Dendritic cell treated with granulocyte-macrophage colony-stimulating factor and Interleukin-4, amounts not matched to agents 40 ng/mL and 50 ng/mL, for 4 days (primary cell): ENCODE results near the gene PRKCA.
"Not testable (repeated sequence)": the region's sequence is repeated elsewhere in the genome, so short reads cannot be mapped to it uniquely, and the experiment has no call there.

Experiments
- H3K27ac Mint-ChIP-seq: one replicate; pipeline ENCODE4 v1.8.0; 2022; ENCODE audit warnings: mild to moderate bottlenecking, mixed read lengths
- H3K27me3 Mint-ChIP-seq: one replicate; pipeline ENCODE4 v1.8.0; 2022; ENCODE audit warnings: mild to moderate bottlenecking, mixed read lengths
- H3K36me3 Mint-ChIP-seq: one replicate; pipeline ENCODE4 v1.8.0; 2022; ENCODE audit warnings: low read depth, mixed read lengths
- H3K4me1 Mint-ChIP-seq: one replicate; pipeline ENCODE4 v1.8.0; 2022; ENCODE audit warnings: low read depth, mixed read lengths
- H3K4me3 Mint-ChIP-seq: one replicate; pipeline ENCODE4 v1.8.0; 2022; ENCODE audit warnings: mild to moderate bottlenecking, moderate library complexity, mixed read lengths
- H3K9me3 Mint-ChIP-seq: one replicate; pipeline ENCODE4 v1.8.0; 2022; ENCODE audit warnings: mixed read lengths
- intact Hi-C: fragments of 100-400 bp; cut with micrococcal nuclease; formaldehyde crosslinking; loops from one replicate; pipeline ENCODE4 v1.15.0; 2022

Gene PRKCA

DNA sequence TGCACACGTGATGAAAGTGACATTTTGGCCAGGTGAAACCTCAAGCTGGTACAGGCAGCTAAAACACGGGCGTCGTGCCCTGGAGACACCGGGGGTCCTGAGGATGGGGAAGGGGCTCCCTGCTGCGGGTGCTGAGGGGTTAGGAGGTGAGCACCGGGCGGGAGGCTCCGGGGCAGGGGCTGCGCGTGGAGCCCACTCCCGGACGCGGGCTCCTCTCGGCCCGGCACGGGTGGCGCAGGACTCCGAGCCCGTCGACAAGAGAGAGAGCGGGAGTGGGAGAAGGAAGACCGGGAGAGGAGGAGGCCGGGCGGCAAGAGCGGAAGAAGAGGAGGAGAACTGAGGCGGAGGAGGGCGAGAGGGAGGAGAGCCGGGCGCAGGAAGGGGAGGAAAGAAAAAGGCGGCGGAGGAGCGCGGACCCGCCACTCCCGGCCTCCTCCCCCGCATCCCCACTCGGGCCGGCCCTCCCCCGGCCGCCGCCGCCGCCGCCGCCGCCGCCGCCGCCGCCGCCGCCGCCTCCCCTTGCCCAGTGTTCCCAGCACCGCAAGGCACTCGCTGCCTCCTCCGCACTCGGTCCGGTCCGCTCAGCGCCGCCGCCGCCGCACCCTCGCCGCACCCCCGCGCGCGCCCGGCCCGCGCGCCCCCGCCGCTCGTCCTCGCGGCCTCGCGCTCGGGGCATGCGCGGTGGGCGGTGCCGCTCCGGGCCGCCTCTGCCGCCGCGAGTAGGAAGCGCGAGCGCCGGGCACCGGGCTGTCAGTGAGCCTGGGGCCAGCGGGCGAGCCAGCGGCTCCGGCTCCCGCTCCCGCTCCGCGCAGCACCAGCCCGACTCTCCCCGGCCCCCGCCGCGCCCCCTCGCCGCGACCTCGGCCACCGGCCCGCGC, at the start of gene PRKCA:
TSS of gene PRKCA (plus strand) at position 750 of the 878 bp plus-strand sequence.
- H3K4me1 Mint-ChIP-seq, result peaks cover 38% of the 10 kb centered on the region
- H3K4me3 Mint-ChIP-seq, result peak within 1 kb of the TSS; percentile 95
- peak within 1 kb of the TSS; percentile 79 for H3K27ac Mint-ChIP-seq
- H3K9me3 Mint-ChIP-seq, result no peaks in the 10 kb centered on the region
- intact Hi-C loops, result loop anchor here (2.0 to 10.0 kb wide), 2 partner anchors 133 to 167 kb away; no protein-coding TSS in a partner anchor
- H3K27me3 Mint-ChIP-seq, result peaks cover 36% of the 10 kb centered on the region
- H3K36me3 Mint-ChIP-seq, result peaks cover 7% of the 10 kb centered on the region

DNA sequence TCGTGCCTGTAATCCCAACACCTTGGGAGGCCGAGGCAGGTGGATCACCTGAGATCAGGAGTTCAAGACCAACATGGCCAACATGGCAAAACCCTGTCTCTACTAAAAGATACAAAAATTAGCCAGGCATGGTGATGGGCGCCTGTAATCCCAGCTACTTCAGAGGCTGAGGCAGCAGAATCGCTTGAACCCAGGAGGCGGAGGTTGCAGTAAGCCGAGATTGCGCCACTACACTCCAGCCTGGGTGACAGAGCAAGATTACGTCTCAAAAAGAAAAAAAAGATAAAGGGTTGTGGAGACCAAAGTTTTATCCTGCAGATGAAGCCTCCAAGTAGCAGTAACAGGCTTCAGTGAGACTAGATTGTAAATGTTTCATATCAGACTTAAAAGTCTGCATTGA, 49.0 kb upstream of the PRKCA start:
- not testable (repeated sequence) for H3K27ac Mint-ChIP-seq, H3K4me1 Mint-ChIP-seq, H3K4me3 Mint-ChIP-seq

DNA sequence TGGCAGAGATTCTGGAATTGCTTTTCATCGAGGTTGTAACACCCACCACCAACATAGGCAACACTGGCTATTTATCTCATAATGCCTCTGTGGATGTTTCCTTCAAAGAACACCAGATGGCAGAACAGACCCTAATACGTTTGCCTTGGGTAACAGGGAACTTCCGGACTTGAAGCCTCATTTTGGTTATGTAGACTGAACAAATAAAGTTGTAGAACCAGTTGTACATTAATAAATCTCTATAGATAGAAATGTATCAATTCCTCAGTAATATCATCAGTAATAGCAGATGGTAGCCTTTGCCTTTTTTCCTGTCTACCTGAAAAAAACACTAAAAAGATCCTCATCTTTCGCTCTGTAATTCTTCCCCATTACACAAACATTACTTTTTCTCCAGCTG, 47.3 kb upstream of the PRKCA start:
- Mint-ChIP-seq H3K27me3 (peaks cover 10% of the 10 kb centered on the region), H3K9me3 (no peaks in the 10 kb centered on the region), H3K36me3 (no peaks in the 10 kb centered on the region), H3K4me1 (no peaks in the 10 kb centered on the region), H3K27ac (no peak overlapping the region), H3K4me3 (no peak overlapping the region)
- intact Hi-C loops, result loop anchor here (1.0 to 2.0 kb wide), 2 partner anchors 312 to 418 kb away; no protein-coding TSS in a partner anchor

More for the DNA sequence above, 49.0 kb upstream of the PRKCA start:
- H3K36me3 Mint-ChIP-seq, H3K9me3 Mint-ChIP-seq, intact Hi-C loops: not testable (repeated sequence)
- peaks cover 15% of the 10 kb centered on the region for H3K27me3 Mint-ChIP-seq

DNA sequence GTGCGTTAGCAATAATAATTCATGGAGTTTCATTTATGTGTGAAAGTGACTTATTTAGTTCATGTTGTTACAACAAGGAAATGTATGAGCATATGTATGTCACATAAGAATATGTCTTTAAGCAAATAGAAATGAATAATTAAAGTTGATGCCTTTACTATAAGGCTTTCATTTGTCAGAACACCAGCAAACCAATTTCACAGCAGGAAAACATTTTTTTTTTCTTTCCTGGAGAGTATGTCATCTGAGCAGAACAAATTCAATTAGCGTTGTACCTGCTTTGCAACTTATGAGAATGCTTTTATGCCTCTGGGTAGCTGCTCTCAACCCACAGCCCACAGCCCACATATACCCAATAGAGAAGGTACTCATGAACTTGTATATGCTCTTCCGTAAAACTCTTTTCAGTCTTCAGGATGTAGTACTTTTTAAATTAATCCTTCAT, 46.9 kb upstream of the PRKCA start:
- Mint-ChIP-seq H3K27me3 (peaks cover 10% of the 10 kb centered on the region), H3K4me3 (no peak overlapping the region), H3K9me3 (no peaks in the 10 kb centered on the region)

DNA sequence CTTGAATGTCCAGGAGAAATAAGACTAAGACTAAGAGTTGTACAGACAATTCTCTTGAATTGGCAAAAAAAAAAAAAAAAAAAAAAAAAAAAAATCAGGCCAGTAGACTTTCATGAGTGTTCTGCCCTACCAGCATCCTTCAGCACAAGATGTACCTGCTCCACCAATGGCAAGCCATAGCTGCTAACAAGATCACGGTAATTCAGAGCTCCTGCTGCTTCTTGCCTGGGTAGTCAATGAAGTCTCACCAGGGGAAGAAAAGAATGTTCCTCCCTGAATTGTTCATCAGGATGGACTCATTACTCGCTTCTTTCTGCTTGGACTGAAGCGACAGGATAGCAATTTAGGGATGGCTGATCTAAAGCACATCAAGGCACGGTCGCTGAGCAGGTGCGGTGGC, 42.1 kb upstream of the PRKCA start:
- Mint-ChIP-seq H3K9me3 (no peaks in the 10 kb centered on the region), H3K27me3 (peaks cover 17% of the 10 kb centered on the region), H3K36me3 (no peaks in the 10 kb centered on the region), H3K27ac (no peak overlapping the region), H3K4me3 (no peak overlapping the region), H3K4me1 (no peaks in the 10 kb centered on the region)
- intact Hi-C loops, result no loop called here

More for the DNA sequence above, 46.9 kb upstream of the PRKCA start:
- Mint-ChIP-seq H3K4me1 (no peaks in the 10 kb centered on the region), H3K27ac (no peak overlapping the region), H3K36me3 (no peaks in the 10 kb centered on the region)
- intact Hi-C loops, result loop anchor here (1.0 to 2.0 kb wide), 2 partner anchors 312 to 417 kb away; no protein-coding TSS in a partner anchor

DNA sequence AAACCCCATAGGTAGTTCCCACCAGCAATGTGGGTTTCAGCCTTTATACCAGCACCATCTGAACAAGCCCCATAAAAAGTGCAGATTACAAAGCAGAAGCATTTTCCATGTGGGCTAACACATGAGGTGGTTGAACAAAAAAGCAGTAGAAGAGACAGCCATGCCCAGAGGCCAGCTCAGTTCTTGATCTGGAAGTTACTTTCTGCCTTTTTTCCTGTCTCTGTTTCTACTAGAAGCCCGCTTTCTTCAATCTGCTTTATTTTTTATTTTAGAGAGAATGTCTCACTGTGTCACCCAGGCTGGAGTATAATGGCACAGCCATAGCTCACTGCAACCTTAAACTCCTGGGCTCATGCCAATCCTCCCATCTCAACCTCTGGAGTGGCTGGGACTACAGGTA, 41.7 kb upstream of the PRKCA start:
- no peaks in the 10 kb centered on the region for H3K9me3 Mint-ChIP-seq
- H3K4me1 Mint-ChIP-seq, result no peaks in the 10 kb centered on the region
- intact Hi-C loops, result no loop called here
- H3K27me3 Mint-ChIP-seq, result peaks cover 17% of the 10 kb centered on the region
- H3K36me3 Mint-ChIP-seq, result no peaks in the 10 kb centered on the region
- no peak overlapping the region for H3K4me3 Mint-ChIP-seq
- H3K27ac Mint-ChIP-seq, result no peak overlapping the region

DNA sequence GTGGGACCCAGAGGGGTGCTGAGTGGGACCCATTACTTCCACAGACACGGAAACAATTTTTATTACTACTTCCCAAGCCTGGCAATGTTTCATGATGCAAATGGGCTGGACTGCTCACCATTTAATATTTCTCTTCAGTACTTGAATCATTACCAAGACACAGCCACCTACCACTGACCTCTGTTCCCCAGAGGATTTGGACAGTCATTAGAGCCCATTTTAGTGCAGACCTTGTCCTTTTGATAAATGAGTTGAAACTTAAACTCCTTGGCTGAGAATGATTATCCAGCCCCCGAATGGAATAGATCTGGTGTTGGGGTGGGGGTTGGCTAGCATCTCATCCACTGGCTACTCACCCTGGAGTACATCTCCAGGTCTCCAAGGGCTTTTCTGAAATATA, 39.6 kb upstream of the PRKCA start:
- H3K27ac Mint-ChIP-seq, result no peak overlapping the region
- no peaks in the 10 kb centered on the region for H3K4me1 Mint-ChIP-seq
- intact Hi-C loops, result no loop called here
- H3K4me3 Mint-ChIP-seq, result no peak overlapping the region
- no peaks in the 10 kb centered on the region for H3K9me3 Mint-ChIP-seq
- no peaks in the 10 kb centered on the region for H3K36me3 Mint-ChIP-seq
- peaks cover 15% of the 10 kb centered on the region for H3K27me3 Mint-ChIP-seq

DNA sequence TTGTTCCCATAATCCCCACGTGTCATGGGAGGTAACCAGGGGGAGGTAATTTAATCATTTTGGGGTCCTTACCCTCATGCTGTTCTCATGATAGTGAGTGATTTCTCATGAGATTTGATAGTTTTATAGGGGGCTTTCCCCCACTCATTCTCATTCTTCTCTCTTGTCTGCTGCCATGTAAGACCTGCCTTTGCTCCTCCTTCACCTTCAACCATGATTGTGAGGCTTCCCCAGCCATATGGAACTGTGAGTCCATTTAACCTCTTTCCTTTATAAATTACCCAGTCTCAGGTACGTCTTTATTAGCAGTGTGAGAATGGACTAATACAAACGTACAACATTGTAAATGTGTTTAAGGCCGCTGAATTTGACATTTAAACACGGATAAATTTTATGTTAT, 37.7 kb upstream of the PRKCA start:
- intact Hi-C loops, result no loop called here

DNA sequence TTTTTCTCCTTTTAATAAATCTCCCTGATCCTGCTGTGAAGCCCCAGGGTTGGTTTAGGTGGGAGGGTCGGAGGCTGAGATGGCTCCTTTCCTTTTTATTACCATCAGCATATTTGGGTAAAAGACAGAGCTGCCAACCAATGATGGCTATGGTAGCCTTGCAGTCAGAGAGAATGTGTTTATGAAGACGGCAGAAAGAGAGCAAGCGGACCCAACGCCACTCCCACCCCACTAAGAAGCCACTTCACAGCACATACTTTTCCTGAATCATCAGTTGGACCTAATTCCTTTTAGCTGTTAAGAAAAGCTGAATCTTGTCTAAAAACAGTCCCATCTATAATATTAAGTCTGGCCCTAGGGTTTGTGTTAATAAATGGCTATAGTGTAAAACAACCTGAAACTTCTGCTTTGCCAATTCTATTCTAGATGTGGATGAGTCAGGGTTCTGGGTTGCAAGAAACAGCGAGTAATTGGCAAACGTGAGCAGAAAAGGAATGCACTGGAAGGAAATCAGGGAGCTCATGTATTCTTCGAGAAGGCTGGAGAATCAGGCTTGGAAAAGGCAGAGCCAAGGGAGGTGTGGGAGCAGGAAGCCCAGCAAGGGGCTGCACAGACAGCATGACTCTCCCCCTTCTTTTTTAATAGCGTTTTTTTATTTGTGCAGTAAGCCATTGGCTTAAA, 34.0 kb upstream of the PRKCA start:
- H3K4me3 Mint-ChIP-seq, result no peak overlapping the region
- no peaks in the 10 kb centered on the region for H3K36me3 Mint-ChIP-seq
- no peaks in the 10 kb centered on the region for H3K4me1 Mint-ChIP-seq
- H3K9me3 Mint-ChIP-seq, result no peaks in the 10 kb centered on the region
- peaks cover 20% of the 10 kb centered on the region for H3K27me3 Mint-ChIP-seq
- intact Hi-C loops, result no loop called here
- H3K27ac Mint-ChIP-seq, result no peak overlapping the region

More for the DNA sequence above, 37.7 kb upstream of the PRKCA start:
- no peaks in the 10 kb centered on the region for H3K36me3 Mint-ChIP-seq
- no peak overlapping the region for H3K27ac Mint-ChIP-seq
- H3K27me3 Mint-ChIP-seq, result peaks cover 10% of the 10 kb centered on the region
- H3K4me3 Mint-ChIP-seq, result no peak overlapping the region
- H3K4me1 Mint-ChIP-seq, result no peaks in the 10 kb centered on the region
- no peaks in the 10 kb centered on the region for H3K9me3 Mint-ChIP-seq

DNA sequence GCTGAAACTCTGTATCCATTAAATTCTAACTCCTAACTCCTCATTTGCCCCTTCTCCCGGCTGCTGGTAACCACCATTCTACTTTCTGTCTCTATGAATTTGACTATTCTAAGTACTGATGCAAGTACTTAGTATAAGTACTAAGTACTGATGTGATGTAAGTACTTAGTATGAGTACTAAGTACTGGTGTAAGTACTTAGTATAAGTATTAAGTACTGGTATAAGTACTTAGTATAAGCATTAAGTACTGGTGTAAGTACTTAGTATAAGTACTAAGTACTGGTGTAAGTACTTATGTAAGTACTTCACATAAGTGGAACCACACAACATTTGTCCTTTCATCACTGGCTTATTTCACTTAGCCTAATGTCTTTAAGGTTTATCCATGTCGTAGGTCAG, 32.3 kb upstream of the PRKCA start:
- intact Hi-C loops, result no loop called here
- Mint-ChIP-seq H3K27ac (no peak overlapping the region), H3K4me3 (no peak overlapping the region), H3K27me3 (peaks cover 15% of the 10 kb centered on the region), H3K9me3 (no peaks in the 10 kb centered on the region), H3K4me1 (no peaks in the 10 kb centered on the region), H3K36me3 (no peaks in the 10 kb centered on the region)

DNA sequence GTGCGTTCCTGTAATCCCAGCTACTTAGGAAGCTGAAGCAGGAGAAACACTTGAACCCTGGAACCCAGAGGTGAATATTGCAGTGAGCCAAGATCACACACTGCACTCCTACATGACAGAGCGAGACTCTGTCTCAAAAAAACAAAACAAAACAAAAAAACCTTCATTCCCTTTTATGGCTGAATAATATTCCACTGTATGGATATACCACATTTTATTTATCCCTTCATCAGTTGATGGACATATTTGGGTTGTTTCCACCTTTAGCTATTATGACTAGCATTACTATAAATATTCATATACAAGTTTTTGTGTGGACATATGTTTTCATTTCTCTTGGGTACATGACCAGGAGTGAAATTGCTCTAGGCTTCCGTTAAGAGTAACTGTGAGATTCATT, 30.9 kb upstream of the PRKCA start:
- intact Hi-C loops, result no loop called here
- Mint-ChIP-seq H3K27me3 (peaks cover 19% of the 10 kb centered on the region), H3K27ac (no peak overlapping the region), H3K36me3 (no peaks in the 10 kb centered on the region), H3K4me1 (no peaks in the 10 kb centered on the region), H3K9me3 (no peaks in the 10 kb centered on the region), H3K4me3 (no peak overlapping the region)

DNA sequence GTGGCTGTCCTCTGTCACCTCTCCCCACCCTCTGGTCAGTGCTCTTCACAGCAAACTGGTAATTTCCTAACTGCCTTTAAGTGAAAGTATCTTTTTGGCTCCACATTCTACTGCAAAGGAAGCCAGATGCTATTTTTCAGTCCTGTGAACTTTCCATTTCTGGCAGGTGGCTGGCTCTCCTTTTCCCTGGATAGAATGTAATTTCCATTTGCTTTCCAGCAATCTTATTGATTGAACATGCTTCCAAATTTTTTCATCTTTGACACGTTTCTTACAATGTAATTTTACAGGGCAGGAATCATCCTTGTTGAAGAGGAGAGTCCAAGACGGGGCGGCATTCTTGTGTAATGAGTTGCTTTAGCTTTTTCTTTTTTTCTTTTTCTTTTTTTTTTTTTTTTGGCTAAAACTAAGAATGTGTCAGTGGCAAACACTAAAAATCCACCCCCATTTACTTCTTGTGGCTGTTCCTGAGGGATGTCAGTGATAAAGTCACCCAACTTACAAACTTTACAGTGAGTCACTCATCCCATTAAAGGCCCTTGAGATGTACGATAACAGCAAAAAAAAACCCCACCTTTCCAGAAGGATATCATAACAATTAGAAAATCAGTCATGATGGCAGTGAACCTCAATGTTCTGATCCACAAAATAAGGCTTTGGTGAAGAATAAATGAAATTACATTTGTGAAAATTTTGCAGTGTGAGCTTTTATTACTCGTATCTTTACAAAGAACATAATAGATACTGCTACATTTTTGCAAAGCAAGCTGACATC, 29.4 kb upstream of the PRKCA start:
- Mint-ChIP-seq H3K27me3 (peaks cover 21% of the 10 kb centered on the region), H3K27ac (no peak overlapping the region), H3K4me1 (no peaks in the 10 kb centered on the region), H3K36me3 (no peaks in the 10 kb centered on the region), H3K4me3 (no peak overlapping the region), H3K9me3 (no peaks in the 10 kb centered on the region)
- intact Hi-C loops, result no loop called here

DNA sequence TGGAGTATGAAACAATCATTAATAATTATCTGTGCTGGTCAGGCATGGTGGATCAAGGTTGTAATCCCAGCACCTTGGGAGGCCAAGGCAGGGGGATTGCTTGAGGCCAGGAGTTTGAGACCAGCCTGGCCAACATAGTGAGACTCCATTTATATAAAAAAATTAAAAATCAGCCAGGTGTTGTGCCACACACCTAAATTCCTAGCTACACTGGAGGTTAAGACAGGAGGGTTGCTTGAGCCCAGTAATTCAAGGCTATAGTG, 28.9 kb upstream of the PRKCA start:
- H3K36me3 Mint-ChIP-seq, result no peaks in the 10 kb centered on the region
- H3K27ac Mint-ChIP-seq, result no peak overlapping the region
- intact Hi-C loops, result no loop called here
- no peaks in the 10 kb centered on the region for H3K4me1 Mint-ChIP-seq
- H3K4me3 Mint-ChIP-seq, result no peak overlapping the region
- no peaks in the 10 kb centered on the region for H3K9me3 Mint-ChIP-seq
- peaks cover 25% of the 10 kb centered on the region for H3K27me3 Mint-ChIP-seq

DNA sequence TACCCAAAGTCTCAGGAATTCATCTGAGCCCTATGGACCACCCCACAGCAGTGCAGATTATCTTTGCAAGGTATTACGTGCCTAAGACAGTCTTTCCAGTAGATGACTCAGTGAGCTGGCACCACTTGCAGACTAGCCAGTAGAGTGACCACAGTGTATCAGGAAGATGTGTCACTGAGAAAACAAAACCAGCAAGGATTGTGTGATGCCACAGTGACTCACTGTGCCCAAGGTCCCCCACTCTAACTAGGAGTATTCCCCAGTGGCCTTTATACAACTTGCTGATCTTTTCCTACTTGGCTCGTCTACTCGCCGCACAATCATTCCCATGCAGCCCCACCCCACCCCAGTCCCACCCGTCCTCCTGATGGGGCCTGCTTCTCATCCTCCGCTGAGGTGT, 26.8 kb upstream of the PRKCA start:
- H3K4me3 Mint-ChIP-seq, result no peak overlapping the region
- peaks cover 24% of the 10 kb centered on the region for H3K27me3 Mint-ChIP-seq
- H3K36me3 Mint-ChIP-seq, result no peaks in the 10 kb centered on the region
- no peak overlapping the region for H3K27ac Mint-ChIP-seq
- intact Hi-C loops, result no loop called here
- no peaks in the 10 kb centered on the region for H3K4me1 Mint-ChIP-seq
- no peaks in the 10 kb centered on the region for H3K9me3 Mint-ChIP-seq
